HL-60 (cell line): ENCODE results near the gene USO1.

Experiments
- DNase-seq, 2 experiments: peaks; one replicate each; pipeline ENCODE4 v3.0.0-alpha.2; 2010 to 2020; ENCODE audit warnings: low read depth in 1 of 2, low spot score in 1 of 2
- H3K27ac ChIP-seq: fragments of 250-450 bp; sonication (Bioruptor Pico); replicated peaks from 2 replicates; pipeline ENCODE4 v1.5.1; 2020; ENCODE audit warnings: mild to moderate bottlenecking, moderate library complexity
- H3K27me3 ChIP-seq: fragments of 250-450 bp; sonication (Bioruptor Pico); 2 replicates; pipeline ENCODE4 v1.5.1; 2021; ENCODE audit warnings: mild to moderate bottlenecking, moderate library complexity; ENCODE audit not compliant: insufficient read depth, poor library complexity, severe bottlenecking
- H3K4me3 ChIP-seq: replicated peaks from 2 replicates; pipeline ENCODE4 v1.5.1; 2011; ENCODE audit warnings: mild to moderate bottlenecking, control low read depth, low read length; ENCODE audit not compliant: insufficient read depth
- GABPA ChIP-seq: IDR thresholded peaks from 2 replicates; pipeline ENCODE4 v1.6.1; 2012; ENCODE audit warnings: low read depth
- POLR2AphosphoS5 ChIP-seq: IDR thresholded peaks from 2 replicates; pipeline ENCODE4 v1.6.1; 2012; ENCODE audit warnings: low read depth
- SPI1 ChIP-seq: IDR thresholded peaks from 2 replicates; pipeline ENCODE4 v1.6.1; 2012; ENCODE audit warnings: low read depth, mild to moderate bottlenecking, borderline replicate concordance
- TF ChIP-seq, protein P1 (sequence below): IDR thresholded peaks from 2 replicates; pipeline ENCODE4 v1.6.1; 2012; ENCODE audit warnings: low read depth; ENCODE audit not compliant: insufficient replicate concordance
- TF ChIP-seq, protein P2 (sequence below): IDR thresholded peaks from one replicate; pipeline ENCODE4 v1.5.1; 2011; ENCODE audit warnings: low read length, control low read depth, inconsistent platforms; ENCODE audit not compliant: insufficient read depth

Gene USO1

DNA sequence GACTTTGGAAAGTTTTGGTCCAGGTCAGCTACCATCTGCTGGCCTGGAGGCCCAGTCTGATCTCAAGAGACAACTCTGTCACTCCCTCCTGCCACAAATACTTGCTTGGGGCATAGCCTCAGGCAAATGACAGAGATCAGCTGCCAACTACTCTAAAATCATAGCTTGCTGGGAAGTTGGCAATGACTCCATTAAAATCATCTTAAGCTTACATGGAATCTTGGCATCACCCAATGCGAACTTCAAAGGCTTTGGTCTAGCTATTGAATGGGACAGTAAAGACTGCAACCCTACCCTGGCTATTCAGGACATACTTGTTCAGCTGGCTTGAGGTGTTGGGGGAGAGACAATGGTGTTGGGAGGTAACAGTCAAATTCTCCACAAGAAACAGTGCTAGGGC, 7.0 kb upstream of the USO1 start:
- Histone ChIP-seq H3K27ac (no peak overlapping the region), H3K4me3 (no peak overlapping the region), H3K27me3 (no peaks in the 10 kb centered on the region)
- no peak for DNase-seq
- no peak for TF ChIP-seq POLR2AphosphoS5
- no peak for TF ChIP-seq SPI1
- TF ChIP-seq, protein P1, sequence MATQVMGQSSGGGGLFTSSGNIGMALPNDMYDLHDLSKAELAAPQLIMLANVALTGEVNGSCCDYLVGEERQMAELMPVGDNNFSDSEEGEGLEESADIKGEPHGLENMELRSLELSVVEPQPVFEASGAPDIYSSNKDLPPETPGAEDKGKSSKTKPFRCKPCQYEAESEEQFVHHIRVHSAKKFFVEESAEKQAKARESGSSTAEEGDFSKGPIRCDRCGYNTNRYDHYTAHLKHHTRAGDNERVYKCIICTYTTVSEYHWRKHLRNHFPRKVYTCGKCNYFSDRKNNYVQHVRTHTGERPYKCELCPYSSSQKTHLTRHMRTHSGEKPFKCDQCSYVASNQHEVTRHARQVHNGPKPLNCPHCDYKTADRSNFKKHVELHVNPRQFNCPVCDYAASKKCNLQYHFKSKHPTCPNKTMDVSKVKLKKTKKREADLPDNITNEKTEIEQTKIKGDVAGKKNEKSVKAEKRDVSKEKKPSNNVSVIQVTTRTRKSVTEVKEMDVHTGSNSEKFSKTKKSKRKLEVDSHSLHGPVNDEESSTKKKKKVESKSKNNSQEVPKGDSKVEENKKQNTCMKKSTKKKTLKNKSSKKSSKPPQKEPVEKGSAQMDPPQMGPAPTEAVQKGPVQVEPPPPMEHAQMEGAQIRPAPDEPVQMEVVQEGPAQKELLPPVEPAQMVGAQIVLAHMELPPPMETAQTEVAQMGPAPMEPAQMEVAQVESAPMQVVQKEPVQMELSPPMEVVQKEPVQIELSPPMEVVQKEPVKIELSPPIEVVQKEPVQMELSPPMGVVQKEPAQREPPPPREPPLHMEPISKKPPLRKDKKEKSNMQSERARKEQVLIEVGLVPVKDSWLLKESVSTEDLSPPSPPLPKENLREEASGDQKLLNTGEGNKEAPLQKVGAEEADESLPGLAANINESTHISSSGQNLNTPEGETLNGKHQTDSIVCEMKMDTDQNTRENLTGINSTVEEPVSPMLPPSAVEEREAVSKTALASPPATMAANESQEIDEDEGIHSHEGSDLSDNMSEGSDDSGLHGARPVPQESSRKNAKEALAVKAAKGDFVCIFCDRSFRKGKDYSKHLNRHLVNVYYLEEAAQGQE, result no peak
- no peak for TF ChIP-seq GABPA
- TF ChIP-seq, protein P2, sequence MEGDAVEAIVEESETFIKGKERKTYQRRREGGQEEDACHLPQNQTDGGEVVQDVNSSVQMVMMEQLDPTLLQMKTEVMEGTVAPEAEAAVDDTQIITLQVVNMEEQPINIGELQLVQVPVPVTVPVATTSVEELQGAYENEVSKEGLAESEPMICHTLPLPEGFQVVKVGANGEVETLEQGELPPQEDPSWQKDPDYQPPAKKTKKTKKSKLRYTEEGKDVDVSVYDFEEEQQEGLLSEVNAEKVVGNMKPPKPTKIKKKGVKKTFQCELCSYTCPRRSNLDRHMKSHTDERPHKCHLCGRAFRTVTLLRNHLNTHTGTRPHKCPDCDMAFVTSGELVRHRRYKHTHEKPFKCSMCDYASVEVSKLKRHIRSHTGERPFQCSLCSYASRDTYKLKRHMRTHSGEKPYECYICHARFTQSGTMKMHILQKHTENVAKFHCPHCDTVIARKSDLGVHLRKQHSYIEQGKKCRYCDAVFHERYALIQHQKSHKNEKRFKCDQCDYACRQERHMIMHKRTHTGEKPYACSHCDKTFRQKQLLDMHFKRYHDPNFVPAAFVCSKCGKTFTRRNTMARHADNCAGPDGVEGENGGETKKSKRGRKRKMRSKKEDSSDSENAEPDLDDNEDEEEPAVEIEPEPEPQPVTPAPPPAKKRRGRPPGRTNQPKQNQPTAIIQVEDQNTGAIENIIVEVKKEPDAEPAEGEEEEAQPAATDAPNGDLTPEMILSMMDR, result no peak

DNA sequence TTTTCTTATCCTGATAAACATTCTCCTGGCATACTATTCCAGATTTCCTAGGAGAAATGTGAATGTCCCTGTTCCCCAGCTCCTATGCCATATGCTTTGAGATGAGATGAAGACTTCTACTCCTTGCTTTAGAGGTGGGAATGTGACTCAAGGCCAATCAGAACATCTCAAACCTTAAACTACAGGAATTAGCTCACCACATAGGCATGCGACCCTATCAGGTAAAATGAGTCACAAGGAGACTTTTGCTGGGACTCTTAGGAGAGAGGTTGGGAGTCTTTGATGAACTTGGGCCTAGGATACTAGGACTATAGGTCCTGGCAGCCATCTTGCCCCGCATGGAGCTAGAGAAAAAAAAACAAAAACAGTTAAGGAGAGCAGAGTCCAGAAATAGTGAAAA, 5.8 kb upstream of the USO1 start:
- TF ChIP-seq, protein P2, result no peak
- no peak for TF ChIP-seq GABPA
- Histone ChIP-seq H3K4me3 (no peak overlapping the region), H3K27me3 (no peaks in the 10 kb centered on the region), H3K27ac (no peak overlapping the region)
- no peak for DNase-seq

DNA sequence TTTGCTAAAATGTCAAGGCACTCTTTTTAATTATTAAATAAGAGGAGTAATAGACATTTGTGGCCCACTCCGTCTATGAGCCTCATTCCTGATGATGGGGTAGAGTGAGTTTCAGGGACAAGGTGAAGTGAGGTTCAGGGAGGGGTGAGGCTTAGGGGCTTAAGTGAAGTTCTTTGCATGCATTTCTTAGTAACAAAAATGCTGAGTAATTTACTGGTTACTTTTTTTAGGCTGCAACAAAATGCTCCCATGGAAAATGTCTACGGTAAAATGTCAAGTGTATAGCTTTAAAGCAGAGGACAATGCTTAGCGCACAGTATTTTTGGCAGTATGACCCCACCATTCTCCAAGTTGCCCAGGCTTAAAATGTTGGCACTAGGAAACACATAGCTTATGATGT, 2.0 kb upstream of the USO1 start:
- H3K4me3 ChIP-seq, result no peak overlapping the region
- no peak for DNase-seq
- H3K27ac ChIP-seq, result no peak overlapping the region
- no peak for TF ChIP-seq GABPA
- TF ChIP-seq, protein P1, result no peak
- TF ChIP-seq, protein P2, result no peak
- no peak for TF ChIP-seq POLR2AphosphoS5
- no peaks in the 10 kb centered on the region for H3K27me3 ChIP-seq
